Mesothelial cell of epicardium (in vitro differentiated cells): ENCODE results near the gene TMEM229B. TPM values are rescaled to one million over a fixed set of nuclear protein-coding genes. Genes with fewer than 3 reads are reported as not detected.

ENCODE experiments used
- DNase-seq, 2 experiments: peaks; one replicate each; pipeline ENCODE4 v3.0.0; 2021; ENCODE audit warnings: low spot score in 2 of 2; ENCODE audit not compliant: unreplicated experiment in 2 of 2
- H3K27ac Mint-ChIP-seq: 2 replicates; pipeline ENCODE4 v1.8.0; 2021; ENCODE audit warnings: mixed read lengths
- H3K27me3 Mint-ChIP-seq: 2 replicates; pipeline ENCODE4 v1.8.0; 2021; ENCODE audit warnings: low read depth, mixed read lengths
- H3K36me3 Mint-ChIP-seq: 2 replicates; pipeline ENCODE4 v1.8.0; 2021; ENCODE audit warnings: mixed read lengths
- H3K4me1 Mint-ChIP-seq: 2 replicates; pipeline ENCODE4 v1.8.0; 2021; ENCODE audit warnings: mixed read lengths
- H3K4me3 Mint-ChIP-seq: 2 replicates; pipeline ENCODE4 v1.8.0; 2021; ENCODE audit warnings: mild to moderate bottlenecking, moderate library complexity, mixed read lengths
- H3K9me3 Mint-ChIP-seq: 2 replicates; pipeline ENCODE4 v1.8.0; 2021; ENCODE audit warnings: mixed read lengths
- total RNA-seq: library from RNA; stranded (reverse); gene quantifications from 3 replicates; pipeline ENCODE4 v1.2.1, GENCODE V29; 2021
- TF ChIP-seq, protein P1 (sequence below): fragments of 200-600 bp; sonication (generic); IDR thresholded peaks from one replicate; pipeline ENCODE4 v1.5.0; 2021; ENCODE audit warnings: antibody characterized with exemption; ENCODE audit not compliant: unreplicated experiment

The TMEM229B gene
- total RNA-seq: 0.41 to 0.83 TPM (median 0.66 TPM) in 3 replicates

- TF ChIP-seq, protein P1, sequence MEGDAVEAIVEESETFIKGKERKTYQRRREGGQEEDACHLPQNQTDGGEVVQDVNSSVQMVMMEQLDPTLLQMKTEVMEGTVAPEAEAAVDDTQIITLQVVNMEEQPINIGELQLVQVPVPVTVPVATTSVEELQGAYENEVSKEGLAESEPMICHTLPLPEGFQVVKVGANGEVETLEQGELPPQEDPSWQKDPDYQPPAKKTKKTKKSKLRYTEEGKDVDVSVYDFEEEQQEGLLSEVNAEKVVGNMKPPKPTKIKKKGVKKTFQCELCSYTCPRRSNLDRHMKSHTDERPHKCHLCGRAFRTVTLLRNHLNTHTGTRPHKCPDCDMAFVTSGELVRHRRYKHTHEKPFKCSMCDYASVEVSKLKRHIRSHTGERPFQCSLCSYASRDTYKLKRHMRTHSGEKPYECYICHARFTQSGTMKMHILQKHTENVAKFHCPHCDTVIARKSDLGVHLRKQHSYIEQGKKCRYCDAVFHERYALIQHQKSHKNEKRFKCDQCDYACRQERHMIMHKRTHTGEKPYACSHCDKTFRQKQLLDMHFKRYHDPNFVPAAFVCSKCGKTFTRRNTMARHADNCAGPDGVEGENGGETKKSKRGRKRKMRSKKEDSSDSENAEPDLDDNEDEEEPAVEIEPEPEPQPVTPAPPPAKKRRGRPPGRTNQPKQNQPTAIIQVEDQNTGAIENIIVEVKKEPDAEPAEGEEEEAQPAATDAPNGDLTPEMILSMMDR: no peak
- Mint-ChIP-seq H3K4me1 (peaks cover 13% of the 10 kb centered on the region), H3K36me3 (peaks cover 5% of the 10 kb centered on the region), H3K27me3 (peaks cover 4% of the 10 kb centered on the region), H3K27ac (no peak within 1 kb of the TSS), H3K9me3 (peaks cover 8% of the 10 kb centered on the region), H3K4me3 (no peak within 1 kb of the TSS)
- no peak for DNase-seq
Observed at GRCh38 chr14:67487937-67488893, at the start of gene TMEM229B. Gene TMEM229B, minus strand, starts transcription at chr14:67488721. Its CDS starts 14,798 bp downstream, at chr14:67473923.

- DNase-seq: no peak
- H3K4me1 Mint-ChIP-seq: peaks cover 15% of the 10 kb centered on the region
- H3K36me3 Mint-ChIP-seq: no peaks in the 10 kb centered on the region
- no peak overlapping the region for H3K27ac Mint-ChIP-seq
- H3K9me3 Mint-ChIP-seq: no peaks in the 10 kb centered on the region
- TF ChIP-seq, protein P1: no peak
- H3K4me3 Mint-ChIP-seq: no peak overlapping the region
- no peaks in the 10 kb centered on the region for H3K27me3 Mint-ChIP-seq
Observed at GRCh38 chr14:67537736-67538135, 49.2 kb upstream of the TMEM229B start.

GRCh38 chr14:67536087-67536486 is 47.6 kb upstream of the TMEM229B start:
- TF ChIP-seq, protein P1: no peak
- no peak for DNase-seq
- no peak overlapping the region for H3K27ac Mint-ChIP-seq
- no peaks in the 10 kb centered on the region for H3K36me3 Mint-ChIP-seq
- H3K4me3 Mint-ChIP-seq: no peak overlapping the region
- H3K9me3 Mint-ChIP-seq: no peaks in the 10 kb centered on the region
- H3K27me3 Mint-ChIP-seq: peaks cover 2% of the 10 kb centered on the region
- H3K4me1 Mint-ChIP-seq: peaks cover 5% of the 10 kb centered on the region

DNA sequence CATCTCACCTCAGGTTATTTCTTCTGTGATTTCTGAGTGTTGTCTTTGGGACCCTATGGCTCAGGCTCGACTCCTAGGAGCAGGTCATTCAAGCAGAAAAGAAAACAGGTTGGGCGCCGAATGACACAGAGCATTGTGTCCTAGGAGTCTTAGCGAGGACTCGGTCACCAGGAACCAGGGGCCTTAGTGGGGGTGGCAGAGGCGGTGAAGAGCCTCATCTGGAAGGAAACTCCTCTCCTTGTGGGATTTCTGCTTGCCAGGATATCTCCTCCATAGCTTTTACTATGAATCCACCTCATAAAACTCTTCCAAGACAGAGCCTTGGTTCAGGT is 45.2 kb upstream of the TMEM229B start:
- Mint-ChIP-seq H3K4me1 (peaks cover 5% of the 10 kb centered on the region), H3K27me3 (peaks cover 12% of the 10 kb centered on the region), H3K36me3 (no peaks in the 10 kb centered on the region), H3K27ac (peak overlapping the region; percentile 91), H3K4me3 (peak overlapping the region; percentile 81), H3K9me3 (no peaks in the 10 kb centered on the region)
- TF ChIP-seq, protein P1: no peak
- no peak for DNase-seq

GRCh38 chr14:67532998-67533753 is 44.7 kb upstream of the TMEM229B start, which contains the start of gene PLEKHH1:
Gene PLEKHH1, plus strand, starts transcription at chr14:67533290. Its CDS starts 8,578 bp downstream, at chr14:67541868.
- H3K36me3 Mint-ChIP-seq: no peaks in the 10 kb centered on the region
- H3K9me3 Mint-ChIP-seq: no peaks in the 10 kb centered on the region
- peaks cover 5% of the 10 kb centered on the region for H3K4me1 Mint-ChIP-seq
- peak within 1 kb of the TSS; percentile 81 for H3K4me3 Mint-ChIP-seq
- H3K27ac Mint-ChIP-seq: peak within 1 kb of the TSS; percentile 91
- peak; percentile 45 to 69 for DNase-seq
- peaks cover 17% of the 10 kb centered on the region for H3K27me3 Mint-ChIP-seq
- TF ChIP-seq, protein P1: no peak
